Activated gamma-delta T cell treated with anti-CD3 and anti-CD28 coated beads, Interleukin-2, amount 50 U/mL, for 16 hours (primary cell): ENCODE results near the gene LRP2BP.
"Not testable (repeated sequence)": the region's sequence is repeated elsewhere in the genome, so short reads cannot be mapped to it uniquely, and the experiment has no call there.

Experiments
- DNase-seq: peaks from one replicate; pipeline ENCODE4 v3.0.0-alpha.2; 2020; ENCODE audit warnings: low read depth

LRP2BP gene

DNA sequence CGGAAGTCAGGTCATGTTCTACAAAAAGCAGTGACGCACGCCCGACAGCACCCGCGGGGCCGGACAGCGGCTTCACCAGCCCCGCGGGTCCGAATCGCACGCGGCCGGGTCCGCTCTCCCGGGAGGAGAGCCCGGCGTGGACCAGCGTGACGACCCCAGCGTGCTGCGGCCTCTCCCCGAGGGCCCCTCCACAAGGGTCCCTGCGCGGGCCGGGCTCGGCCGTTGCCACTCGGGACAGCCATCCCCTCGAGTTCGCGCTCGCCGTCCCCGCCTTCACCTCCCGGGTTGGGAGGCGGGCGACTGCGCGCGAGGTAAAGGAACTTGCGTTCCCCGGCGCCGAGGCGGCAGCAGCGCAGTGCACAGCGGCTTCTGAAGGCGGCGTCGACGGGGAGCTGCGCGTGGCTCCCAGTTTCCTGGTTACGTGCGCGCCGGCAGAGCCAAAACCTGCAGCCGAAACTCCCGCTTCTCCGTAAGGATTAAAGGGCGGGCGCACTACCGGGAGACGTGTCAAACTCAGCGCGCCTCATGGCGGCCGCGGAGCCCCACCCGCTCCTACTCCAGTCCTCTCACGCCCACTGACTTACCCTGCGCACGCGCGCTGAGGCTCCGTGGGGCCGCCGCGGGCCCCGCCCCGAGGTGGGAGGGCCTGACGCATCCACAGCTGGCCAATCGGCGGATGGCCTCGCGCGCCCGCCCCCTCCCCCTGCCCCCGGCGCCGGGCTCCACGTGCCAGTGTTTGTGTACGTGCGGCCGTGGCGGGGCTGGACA, 416 bp upstream of the LRP2BP start:
- DNase-seq = peak; percentile 92

DNA sequence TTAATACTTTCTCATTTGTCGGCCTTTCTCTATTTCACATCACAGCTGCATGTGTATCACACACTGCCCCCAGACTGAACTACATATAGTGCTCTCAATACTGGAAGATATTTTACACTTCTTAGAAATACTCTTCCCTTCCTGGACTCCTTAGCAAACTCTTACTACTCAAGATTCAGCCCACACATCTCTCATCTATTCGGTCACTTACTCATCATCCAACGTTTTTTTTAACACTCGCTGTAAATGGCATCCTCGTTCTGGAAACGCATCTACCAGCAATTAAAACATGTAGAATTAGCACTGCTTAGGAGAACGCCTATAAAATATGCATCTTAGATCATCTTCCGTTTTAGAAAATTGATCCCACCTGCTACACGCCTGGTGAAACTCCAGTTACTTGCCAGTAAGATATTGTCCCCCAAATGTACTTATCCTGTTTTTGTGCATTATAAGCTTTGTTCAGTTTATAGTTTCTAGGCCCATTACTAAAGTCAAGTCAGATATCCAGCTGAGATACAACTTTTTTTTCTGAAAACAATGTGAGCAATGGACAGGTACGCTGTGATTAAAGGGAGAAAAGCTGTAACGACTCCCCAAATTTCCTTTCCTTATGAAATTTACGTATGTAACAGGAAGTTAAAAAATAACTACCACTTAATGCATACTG, 1.0 kb downstream of the LRP2BP start:
- no peak for DNase-seq

DNA sequence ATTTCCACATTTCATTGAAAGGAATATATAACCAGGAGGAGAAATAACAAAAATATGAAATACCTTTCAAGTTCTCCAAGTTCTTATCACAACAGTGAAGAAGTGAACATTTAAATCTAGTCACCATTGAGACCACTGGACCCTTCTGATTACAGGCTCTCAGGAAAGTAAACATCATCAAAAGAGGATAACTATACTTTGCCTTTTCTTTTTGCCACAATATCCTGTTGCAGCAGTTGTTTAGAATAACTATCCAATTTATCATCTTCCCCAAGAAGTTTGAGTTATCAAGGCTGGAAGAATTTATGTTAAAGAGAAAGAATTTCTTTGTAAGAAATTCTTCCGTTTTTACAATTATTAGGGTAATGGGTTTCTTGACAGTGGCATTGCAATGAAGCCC, 3.6 kb downstream of the LRP2BP start:
- DNase-seq = no peak

DNA sequence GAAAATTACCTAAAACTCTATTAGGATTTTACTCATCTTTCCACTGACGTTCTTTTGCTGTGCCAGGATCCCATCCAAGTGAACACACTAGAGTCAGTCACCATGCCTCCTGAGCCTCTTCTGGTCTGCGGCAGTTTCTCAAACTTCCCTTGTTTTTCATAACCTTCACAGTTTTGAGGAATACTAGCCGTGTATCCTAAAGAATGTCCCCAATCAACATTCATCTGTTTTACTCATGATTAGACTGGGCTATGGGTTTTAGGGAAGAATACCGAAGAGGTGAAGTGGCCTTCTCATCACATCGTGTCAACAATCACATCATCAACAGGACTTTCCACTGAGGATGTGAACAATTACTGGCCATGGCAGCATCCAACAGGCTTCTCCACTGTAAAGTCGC, 4.8 kb downstream of the LRP2BP start:
- DNase-seq = no peak

DNA sequence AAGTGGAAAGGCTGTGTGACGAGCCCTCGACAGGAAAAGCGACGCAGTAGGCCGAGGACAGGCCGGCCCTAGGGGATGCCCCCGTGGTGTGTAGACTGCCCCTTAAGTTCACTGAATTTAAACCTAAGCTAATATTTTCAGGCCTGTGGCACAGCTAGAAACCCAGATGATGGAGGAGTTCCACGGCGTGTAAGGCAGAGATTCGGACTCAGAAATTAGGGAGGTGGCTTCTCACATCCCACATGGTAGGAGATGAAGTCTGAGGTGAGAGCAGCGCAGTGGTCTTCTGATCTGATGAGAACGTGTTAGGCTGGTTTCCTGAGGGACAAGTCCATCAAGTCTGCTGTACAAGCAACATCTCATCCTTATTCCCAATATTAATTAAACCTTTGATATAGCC, 7.8 kb downstream of the LRP2BP start:
- DNase-seq = no peak

DNA sequence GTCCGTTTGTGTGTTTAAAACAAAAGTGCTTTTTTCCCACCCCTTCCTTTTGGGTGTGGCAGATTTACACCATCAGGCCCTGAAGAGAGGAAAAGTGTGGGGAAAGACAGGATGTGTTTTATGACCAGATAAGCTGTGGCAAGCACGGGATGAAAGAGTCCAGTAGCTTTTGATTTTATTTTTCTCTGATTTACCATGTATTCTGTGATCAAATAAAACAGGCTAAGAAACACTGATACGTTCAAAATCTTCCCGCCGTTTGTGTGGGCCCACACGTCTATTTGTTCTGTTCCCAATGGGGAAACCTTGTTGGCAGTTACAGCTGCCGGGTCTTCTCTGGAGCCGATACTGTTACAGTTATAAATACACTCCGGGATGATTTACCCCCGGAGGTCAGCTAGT, 10.8 kb downstream of the LRP2BP start:
- no peak for DNase-seq

DNA sequence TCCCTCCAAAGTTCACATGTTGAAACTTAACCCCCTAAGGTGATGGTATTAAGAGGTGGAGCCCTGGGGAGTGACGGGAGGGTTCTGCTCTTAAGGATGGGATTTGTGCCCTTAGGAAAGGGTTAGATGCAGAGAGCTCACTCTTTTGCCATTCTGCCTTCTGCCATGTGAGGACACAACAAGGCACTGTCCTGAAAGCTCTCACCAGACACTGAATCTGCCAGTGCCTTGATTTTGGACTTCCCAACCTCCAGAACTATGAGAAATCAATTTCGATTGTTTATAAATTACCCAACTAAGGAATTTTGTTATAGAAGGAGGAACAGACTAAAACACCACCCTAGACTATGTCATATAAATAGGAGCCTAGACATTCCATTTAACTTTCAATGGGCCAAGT, 11.7 kb downstream of the LRP2BP start:
- DNase-seq = no peak

DNA sequence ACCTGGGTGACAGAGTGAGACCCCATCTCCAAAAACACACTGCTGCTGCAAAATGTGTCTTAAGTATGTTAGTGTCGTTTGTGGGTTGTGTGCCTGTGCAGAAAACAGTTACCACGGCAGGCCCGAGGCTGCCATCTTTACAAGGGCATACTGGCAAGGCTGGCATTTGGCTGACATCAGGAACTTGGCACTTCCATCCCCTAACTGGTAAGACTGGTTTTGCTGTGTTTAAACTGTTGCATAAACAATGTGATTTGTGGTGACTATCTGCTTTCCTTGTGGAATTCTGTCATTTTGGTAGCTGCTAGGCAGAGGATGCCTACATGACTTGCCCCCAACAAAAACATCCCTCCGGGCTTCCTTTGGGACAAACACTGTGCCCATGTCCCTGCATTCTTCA, 12.3 kb downstream of the LRP2BP start:
- DNase-seq = no peak

DNA sequence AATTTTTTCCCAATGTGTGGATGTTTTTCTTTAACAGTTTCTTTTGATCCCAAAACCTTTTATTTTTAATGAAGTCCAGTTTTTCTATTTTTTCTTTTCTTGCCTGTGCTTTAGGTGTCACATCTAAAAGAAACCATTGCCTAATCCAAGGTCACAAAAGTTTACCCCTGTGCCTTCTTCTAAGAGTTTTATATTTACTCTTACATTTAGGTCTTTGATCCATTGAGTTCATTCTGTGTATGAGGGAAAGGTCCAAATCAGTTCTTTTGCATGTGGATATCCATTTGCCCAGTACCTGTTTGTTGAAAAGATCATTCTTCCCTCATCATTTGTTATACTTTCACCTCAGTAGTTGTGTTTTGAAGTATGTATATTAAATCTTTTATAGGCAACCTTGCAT, 13.0 kb downstream of the LRP2BP start:
- DNase-seq = no peak

DNA sequence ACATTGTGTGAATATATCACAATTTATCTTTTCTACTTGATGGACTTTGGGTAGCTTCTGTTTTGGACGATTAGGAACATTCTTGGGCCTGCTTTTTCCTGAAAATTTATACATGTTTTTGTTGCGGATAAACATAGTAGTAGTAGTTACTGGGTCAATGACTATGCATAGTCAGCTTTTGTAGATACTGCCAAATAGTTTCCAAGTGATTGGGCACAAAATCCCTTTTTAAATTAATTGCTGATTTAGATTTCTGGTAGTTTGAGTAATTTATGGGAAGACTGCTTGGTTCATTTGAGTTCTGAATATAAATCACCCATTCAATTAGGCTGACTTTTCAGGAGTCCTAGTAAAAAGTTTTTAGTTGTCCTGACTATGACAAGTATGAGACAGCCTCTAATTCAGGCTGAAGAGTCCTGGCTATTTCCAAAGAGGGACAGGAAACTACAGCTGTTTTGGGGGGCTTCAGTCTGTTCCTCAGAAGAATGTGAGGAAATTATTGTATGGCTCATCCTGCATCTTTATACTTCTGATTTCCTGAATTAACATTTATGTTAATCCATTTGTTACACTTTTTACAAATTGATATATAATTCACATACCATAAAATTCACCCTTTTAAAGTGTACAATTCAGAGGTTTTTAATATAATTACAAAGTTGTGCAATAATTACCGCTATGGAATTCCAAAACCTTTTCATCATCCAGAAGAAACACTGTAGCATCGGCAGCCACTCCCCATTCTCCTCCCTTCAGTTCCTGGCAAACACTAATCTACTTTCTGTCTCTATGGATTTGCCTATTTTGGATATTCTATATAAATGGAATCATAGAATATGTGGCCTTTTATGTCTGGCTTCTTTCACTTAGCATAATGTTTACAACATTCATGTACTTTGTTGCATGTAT, 14.2 kb downstream of the LRP2BP start:
- DNase-seq = no peak

DNA sequence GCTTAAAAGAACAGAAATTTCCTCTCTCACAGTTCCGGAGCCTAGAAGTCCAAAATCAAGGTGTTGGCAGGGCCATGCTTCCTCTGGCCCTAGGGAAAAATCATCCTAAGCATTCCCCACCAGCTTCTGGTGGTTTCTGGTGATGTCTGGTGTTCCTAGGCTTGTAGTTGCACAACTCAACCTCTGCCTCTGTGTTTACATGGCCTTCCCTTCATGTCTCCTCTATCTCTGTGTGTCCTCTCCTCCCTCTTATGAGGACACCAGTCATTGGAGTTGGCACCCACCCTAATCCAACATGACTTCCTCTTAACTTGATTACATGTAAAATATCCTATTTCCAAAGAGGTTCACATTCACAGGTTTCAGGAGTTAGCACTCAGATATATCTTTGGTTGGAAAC, 15.4 kb downstream of the LRP2BP start:
- no peak for DNase-seq

DNA sequence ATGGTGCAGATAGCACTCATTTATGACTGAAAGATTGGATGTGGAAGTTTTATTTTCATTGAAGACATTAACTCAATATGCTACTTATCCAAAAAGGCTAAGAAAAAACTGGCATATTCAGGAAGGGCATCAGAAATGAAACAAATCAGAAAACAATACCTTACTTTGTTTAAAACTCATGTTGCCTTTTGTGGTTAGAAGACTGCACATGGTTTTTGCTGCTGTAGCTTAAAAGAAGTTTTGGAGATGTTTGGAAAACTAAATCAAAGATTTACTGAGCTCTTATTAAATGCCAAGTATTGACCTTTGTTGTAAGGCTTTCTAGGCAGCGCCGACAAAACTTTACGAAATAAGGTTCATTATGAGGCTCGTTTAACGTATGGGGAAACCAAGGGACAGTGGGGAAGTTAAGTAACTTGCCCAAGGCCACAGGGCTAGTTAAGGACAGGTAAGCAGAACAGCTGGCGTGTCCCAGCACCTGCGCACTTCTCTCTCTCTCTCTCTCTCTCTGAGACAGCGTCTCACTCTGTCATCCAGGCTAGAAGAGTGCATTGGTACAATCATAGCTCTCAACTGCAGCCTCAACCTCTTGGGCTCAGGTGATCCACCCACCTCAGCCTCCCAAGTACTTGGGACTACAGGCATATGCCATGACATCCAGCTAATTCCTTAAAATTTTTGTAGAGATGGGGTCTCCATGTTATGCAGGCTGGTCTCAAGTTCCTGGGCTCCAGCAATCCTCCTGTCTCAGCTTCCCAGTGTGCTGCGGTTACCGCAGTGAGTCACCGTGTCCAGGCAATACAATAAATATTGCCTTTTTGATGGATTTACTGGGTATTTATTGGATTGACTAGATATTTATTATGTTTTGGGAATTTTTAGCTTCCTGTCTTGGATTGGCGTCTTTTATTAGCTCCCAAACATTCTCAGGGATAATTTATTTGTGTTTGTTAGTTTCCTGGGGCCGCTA, 16.1 kb downstream of the LRP2BP start:
- DNase-seq = no peak

DNA sequence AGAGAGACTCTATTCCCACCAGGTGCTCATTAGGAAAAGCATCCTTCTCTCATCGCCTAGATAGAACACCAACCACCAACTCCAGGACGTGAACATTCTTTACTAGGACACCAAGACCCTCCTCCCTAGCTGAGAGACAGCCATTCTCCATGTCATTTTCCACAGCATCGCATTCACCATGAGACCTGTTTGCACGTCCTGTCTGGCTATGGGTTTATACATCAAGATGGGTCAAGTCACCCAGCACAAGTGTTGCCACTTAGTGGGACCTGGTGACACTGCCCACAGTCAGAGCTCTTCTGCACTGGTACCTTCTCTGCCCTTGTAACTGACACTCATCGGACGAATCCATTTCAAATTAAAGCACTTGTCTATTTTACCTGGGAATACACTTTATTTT, 17.5 kb downstream of the LRP2BP start:
- no peak for DNase-seq

DNA sequence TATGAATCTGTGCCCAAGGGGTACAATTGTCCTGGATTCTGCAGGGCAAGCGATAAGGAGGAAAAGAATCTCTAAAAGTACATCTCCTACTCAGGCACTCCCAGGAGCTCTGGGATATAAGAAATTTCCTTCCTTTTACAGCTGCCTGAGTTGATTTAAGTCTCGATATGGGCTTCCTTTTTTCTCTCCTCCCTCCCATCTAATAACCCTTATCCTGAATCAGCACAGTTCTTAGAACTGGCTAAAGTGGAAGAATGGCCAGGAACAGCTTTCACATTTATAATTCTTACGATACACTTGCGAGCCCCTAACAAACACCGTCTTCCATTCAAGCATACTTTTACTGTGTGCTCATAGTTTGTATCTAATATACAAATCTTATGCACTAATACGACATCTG, 21.2 kb downstream of the LRP2BP start:
- DNase-seq = no peak

DNA sequence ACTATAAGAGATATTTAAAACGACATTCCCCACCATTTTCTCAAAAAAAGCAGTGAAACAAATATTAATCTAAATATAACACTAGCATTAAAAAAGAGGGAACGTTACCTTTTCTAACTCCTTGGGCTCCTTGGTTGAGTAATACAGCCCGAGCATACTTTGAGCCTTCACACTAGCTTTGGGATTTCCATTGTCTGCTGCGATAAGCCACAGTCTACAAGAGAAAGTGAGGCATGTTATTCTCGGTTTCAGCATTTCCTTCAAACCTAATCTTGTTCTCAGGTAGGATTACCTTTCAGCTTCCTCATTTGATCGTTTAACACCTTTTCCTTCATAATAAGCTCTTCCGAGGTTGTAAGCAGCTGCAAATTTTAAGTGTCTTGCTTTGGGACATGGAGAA, 21.7 kb downstream of the LRP2BP start:
- DNase-seq = no peak

DNA sequence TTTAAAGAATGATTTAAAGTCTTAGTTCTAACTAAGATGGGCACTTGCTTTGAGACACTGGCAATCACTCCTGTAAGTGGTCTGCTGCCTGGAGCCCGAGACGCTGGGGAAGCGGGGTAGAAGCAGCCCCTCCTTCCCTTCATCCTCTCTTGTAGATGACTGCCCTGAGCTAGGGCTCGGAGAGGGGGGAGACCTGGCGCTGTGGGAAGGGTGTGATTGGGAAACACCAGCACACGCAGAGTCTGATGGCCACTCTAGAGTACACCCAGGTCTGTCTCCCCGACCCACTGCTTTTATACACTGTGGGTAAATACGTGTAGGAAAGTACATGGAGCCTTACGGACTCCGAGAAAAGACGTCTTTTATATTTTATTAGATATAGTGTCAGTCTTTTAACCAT, 24.0 kb downstream of the LRP2BP start:
- DNase-seq = no peak

DNA sequence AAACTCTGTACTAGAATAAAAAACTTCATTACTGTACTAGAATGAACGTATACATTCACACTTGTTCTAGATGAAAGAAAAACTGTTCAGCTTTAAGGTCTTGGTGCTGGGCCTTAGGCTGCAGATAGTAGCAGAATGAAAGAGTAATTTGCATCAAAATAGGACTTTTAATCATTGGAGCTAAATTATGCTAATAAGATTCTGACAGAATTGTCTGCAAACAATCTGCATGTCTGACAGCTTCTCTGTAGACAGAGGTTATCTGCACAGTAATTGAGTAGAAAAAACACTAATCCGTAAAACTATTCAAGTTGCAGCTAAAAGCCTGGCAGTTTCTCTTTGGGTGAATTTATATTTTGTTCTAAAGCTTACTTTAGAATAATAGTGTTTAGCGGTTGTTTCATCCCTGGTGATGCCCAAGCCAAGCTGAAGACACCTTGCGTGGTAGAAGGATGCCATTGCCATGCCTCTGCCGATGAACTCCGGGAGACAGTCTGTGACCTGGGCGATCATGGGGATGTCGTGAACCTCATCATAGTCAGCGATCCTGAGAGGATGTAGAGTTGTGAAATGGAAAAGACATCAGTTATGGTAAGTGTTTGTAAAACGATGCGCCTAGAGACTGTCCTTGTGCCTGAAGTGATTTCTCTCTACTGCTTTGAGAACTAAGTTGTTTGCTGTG, 25.3 kb downstream of the LRP2BP start:
- DNase-seq = no peak

DNA sequence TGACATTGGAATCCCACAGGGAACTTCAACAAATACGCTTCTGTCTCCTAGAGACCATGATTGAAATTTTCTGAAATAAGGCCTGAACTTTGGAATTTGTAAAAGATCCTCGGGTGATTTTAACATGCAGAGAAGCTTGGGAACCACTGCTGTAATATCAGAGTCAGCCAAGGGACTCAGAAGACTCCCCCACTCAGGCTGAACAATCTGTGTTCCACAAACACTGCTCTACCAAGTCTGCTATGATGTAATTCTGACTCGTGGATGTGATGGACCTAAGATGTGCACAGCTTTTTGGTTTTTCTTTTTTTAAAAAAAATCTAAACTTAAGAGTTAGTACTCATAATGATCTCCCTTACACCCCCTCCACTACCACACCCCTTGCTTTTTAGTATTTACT, 26.0 kb downstream of the LRP2BP start:
- no peak for DNase-seq

DNA sequence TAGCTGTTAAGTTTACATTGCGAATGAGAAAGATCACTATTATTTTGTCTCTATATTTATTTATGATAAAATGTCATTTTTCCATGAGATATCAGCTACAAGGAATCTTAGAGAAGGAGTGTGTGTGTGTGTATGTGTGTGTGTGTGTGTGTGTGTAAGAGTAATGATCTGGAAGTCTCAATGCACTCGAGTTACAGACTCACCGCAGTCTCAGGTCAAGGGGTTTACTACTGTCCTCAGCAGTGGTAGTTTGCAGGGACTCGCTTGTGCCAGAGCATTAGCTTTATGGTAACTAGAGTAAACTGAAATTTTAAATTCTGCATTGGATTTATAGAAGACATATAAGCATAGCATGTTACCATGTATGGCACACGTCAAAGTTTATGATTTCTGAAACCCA, 30.8 kb downstream of the LRP2BP start:
- DNase-seq = no peak

DNA sequence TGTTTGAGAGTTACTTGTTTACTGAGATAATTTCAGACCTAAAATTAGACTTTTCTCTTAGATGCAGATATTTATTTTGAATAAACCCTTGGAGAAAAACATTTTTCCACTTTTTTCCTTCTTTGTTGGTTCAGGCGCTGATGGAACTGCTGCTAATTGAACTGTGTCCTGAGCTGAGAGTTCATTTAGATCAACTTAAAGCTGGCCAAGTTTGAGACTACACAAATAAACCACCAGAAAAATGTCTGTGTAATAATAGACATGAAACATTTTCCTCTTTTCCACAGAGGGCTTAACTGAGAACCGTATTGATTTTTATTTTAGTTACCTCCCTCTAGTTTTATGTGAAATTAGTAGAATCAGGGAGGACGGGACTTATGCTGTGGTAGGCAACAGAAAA, 32.5 kb downstream of the LRP2BP start:
- no peak for DNase-seq

DNA sequence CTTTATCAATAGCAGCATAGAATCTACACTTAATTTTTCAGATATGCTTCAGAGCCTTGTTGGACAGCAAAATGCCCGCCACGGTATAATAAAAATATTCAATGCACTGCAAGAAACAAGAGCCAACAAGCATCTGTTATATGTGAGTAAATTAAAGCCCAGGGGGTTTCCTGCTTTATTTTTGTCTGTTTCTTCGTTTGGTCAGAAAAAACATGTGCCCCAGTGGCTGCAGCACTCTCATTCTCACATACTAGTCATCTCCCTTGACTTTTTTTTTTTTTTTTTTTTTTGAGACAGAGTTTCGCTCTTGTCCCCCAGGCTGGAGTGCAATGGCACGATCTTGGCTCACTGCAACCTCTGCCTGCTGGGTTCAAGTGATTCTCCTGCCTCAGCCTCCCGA, 33.2 kb downstream of the LRP2BP start:
- not testable (repeated sequence) for DNase-seq
